Endothelial cell of umbilical vein (primary cell): ENCODE data around the gene TMPRSS5. TPM values are rescaled to one million over a fixed set of nuclear protein-coding genes. Genes with fewer than 3 reads are reported as not detected.

Experiments used
- BruUV-seq: library from RNA; stranded (reverse); fragments of 400-500 nt; replicated peaks from 2 replicates; lab custom pipeline; 2021; lab: Mats Ljungman, UMichigan
- CTCF ChIA-PET: fragments of 300-600, 350-600 bp; sonication (Branson Sonifier 250); formaldehyde crosslinking; loops from one replicate; lab custom pipeline; 2021; ENCODE audit warnings: antibody characterized with exemption, inconsistent platforms; lab: Charles Lee
- POLR2A ChIA-PET: fragments of 300-600, 350-600 bp; sonication (Branson Sonifier 250); formaldehyde crosslinking; loops from one replicate; lab custom pipeline; 2021; ENCODE audit warnings: antibody characterized with exemption, inconsistent platforms; lab: Charles Lee
- DNase-seq: peaks from one replicate; pipeline ENCODE4 v3.0.0-alpha.2; 2011; ENCODE audit warnings: low read depth, low spot score
- FAIRE-seq: peaks from 2 replicates; lab custom pipeline; 2011; peaks lifted over from hg19 to GRCh38; lab: Jason Lieb, UNC
- H2AFZ ChIP-seq: 2 replicates; pipeline ENCODE4 v1.6.0; 2012; ENCODE audit warnings: low read depth, low read length, control low read depth, inconsistent platforms
- H3K27ac ChIP-seq: 2 replicates; pipeline ENCODE4 v1.5.1; 2011; ENCODE audit warnings: low read depth, mild to moderate bottlenecking, control low read depth, low read length, moderate library complexity; ENCODE audit not compliant: insufficient read depth
- H3K27me3 ChIP-seq, 2 experiments: 2 replicates each; pipeline versions ENCODE4 v1.6.0 to v1.6.1; 2011; ENCODE audit warnings: low read length in 2 of 2, mixed read lengths in 1 of 2; ENCODE audit not compliant: control insufficient read depth in 2 of 2, insufficient read depth in 2 of 2
- H3K36me3 ChIP-seq, 2 experiments: 2 replicates in 1 of 2; 3 replicates in 1 of 2; pipeline ENCODE4 v1.5.1; 2011; ENCODE audit warnings: low read length in 2 of 2, mild to moderate bottlenecking in 1 of 2, moderate library complexity in 1 of 2; ENCODE audit not compliant: control insufficient read depth in 2 of 2, insufficient read depth in 2 of 2; ENCODE audit errors: extremely low read depth in 1 of 2
- H3K4me1 ChIP-seq: 3 replicates; pipeline ENCODE4 v1.5.1; 2011; ENCODE audit warnings: mild to moderate bottlenecking, low read length; ENCODE audit not compliant: control insufficient read depth, insufficient read depth; ENCODE audit errors: extremely low read depth
- H3K4me2 ChIP-seq: 2 replicates; pipeline ENCODE4 v1.6.1; 2011; ENCODE audit warnings: low read length, control low read depth, mixed read lengths; ENCODE audit not compliant: insufficient read depth
- H3K4me3 ChIP-seq, 3 experiments: fragments of 200-600 bp in 1 of 3; sonication (generic), shearing (Covaris generic) in 1 of 3; replicated peaks in 1 of 3; 2 replicates each; pipeline ENCODE4 v1.5.1; 2011 to 2016; ENCODE audit warnings: control low read depth in 3 of 3, low read length in 3 of 3, mild to moderate bottlenecking in 2 of 3, inconsistent platforms in 1 of 3, low read depth in 1 of 3, moderate library complexity in 1 of 3; ENCODE audit not compliant: insufficient read depth in 1 of 3
- H3K79me2 ChIP-seq: 2 replicates; pipeline ENCODE4 v1.6.0; 2012; ENCODE audit warnings: low read length, inconsistent platforms; ENCODE audit not compliant: control insufficient read depth, insufficient read depth
- H3K9ac ChIP-seq: replicated peaks from 2 replicates; pipeline ENCODE3; 2011; ENCODE audit warnings: low read length, control low read depth; ENCODE audit not compliant: insufficient read depth; ENCODE audit errors: extremely low read depth
- H3K9me1 ChIP-seq: replicated peaks from 3 replicates; pipeline ENCODE4 v1.6.0; 2011; ENCODE audit warnings: mild to moderate bottlenecking, low read length; ENCODE audit not compliant: control insufficient read depth, insufficient read depth; ENCODE audit errors: extremely low read depth
- H3K9me3 ChIP-seq: replicated peaks from 2 replicates; pipeline ENCODE4 v1.5.1; 2012; ENCODE audit warnings: low read length, inconsistent platforms; ENCODE audit not compliant: control insufficient read depth, insufficient read depth
- H4K20me1 ChIP-seq: replicated peaks from 2 replicates; pipeline ENCODE3; 2011; ENCODE audit warnings: mild to moderate bottlenecking, low read length; ENCODE audit not compliant: control insufficient read depth, insufficient read depth; ENCODE audit errors: extremely low read depth
- EZH2 ChIP-seq: IDR thresholded peaks from 2 replicates; pipeline ENCODE4 v1.6.1; 2012; ENCODE audit warnings: borderline replicate concordance, low read depth, mild to moderate bottlenecking, moderate library complexity, low read length, inconsistent platforms; ENCODE audit not compliant: severe bottlenecking
- FOS ChIP-seq: IDR thresholded peaks from 2 replicates; pipeline ENCODE4 v1.6.1; 2011; ENCODE audit warnings: mild to moderate bottlenecking, low read length, moderate library complexity, borderline replicate concordance; ENCODE audit not compliant: insufficient read depth
- GATA2 ChIP-seq: IDR thresholded peaks from 2 replicates; pipeline ENCODE4 v1.7.0; 2011; ENCODE audit warnings: low read depth, mild to moderate bottlenecking, moderate library complexity, mixed read lengths, low read length; ENCODE audit not compliant: insufficient read length, insufficient read depth
- JUN ChIP-seq: IDR thresholded peaks from 2 replicates; pipeline ENCODE4 v1.6.1; 2011; ENCODE audit warnings: borderline replicate concordance, low read depth; ENCODE audit not compliant: insufficient read length, insufficient read depth
- MYC ChIP-seq: IDR thresholded peaks from one replicate; pipeline ENCODE4 v1.6.1; 2011; ENCODE audit warnings: mild to moderate bottlenecking, low read depth, low read length
- POLR2AphosphoS5 ChIP-seq: IDR thresholded peaks from 2 replicates; pipeline ENCODE4 v1.6.1; 2012; ENCODE audit warnings: low read depth, mild to moderate bottlenecking, control low read depth, low read length, moderate library complexity; ENCODE audit not compliant: insufficient read depth
- dilution Hi-C: fragments of 300-500 bp; cut with MboI; formaldehyde crosslinking; loops from one replicate; pipeline ENCODE4 v1.15.0; 2019; ENCODE audit warnings: low sequenced_read_pairs; ENCODE audit not compliant: extremely low pct_ligation_motif_present
- intact Hi-C: fragments of 100-400 bp; cut with micrococcal nuclease; formaldehyde crosslinking; loops from one replicate; pipeline ENCODE4 v1.10.0; 2022
- polyA plus RNA-seq, 4 experiments: library from polyadenylated mRNA; depleted of rRNA in 3 of 4; stranded (reverse) in 3 of 4; unstranded in 1 of 4; fragments of >200 nt; gene quantifications; 2 replicates each; pipeline versions ENCODE4 v1.2.1 to v1.2.3, GENCODE V29; 2011 to 2012; ENCODE audit warnings: missing spikeins in 1 of 4
- total RNA-seq: library from RNA; stranded (reverse); gene quantifications from 2 replicates; pipeline ENCODE4 v1.2.3, GENCODE V29; 2021
- TF ChIP-seq, protein P1 (sequence below), 2 donors: IDR thresholded peaks; 1 replicate in 1 of 2; 2 replicates in 1 of 2; pipeline ENCODE4 v1.5.1; 2011; ENCODE audit warnings: low read length in 2 of 2, mild to moderate bottlenecking in 2 of 2, moderate library complexity in 2 of 2, control low read depth in 1 of 2, inconsistent platforms in 1 of 2, low read depth in 1 of 2; ENCODE audit not compliant: insufficient read depth in 1 of 2; ENCODE audit errors: extremely low read depth in 1 of 2

TMPRSS5 gene
- total and polyA plus RNA-seq, 2 donors (not counting 3 experiments of a cell fraction or from before 2014, with no cell fraction given), result 0.40 to 0.64 TPM

DNA sequence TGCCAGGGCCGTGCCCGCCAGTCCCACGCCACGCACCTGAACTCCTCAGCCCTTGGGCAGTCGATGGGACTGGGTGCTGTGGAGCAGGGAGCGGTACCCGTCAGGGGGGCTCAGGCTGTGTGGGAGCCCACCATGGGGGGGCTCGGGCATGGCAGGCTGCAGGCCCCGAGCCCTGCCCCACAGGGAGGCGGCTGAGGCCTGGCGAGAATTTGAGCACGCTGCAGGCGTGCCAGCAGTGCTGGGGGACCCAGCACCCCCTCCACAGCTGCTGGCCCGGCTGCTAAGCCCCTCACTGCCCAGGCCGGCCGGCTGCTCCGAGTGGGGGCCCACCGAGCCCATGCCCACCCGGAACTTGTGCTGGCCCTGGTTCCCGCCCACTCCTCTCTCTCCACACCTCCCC is 56.8 kb downstream of the TMPRSS5 start:
- no peak overlapping the region for H3K4me3 ChIP-seq
- ChIA-PET CTCF (interaction anchor here (1.0 kb wide), 1 partner anchor 15 kb away, joined by 3 read pairs; no protein-coding TSS in a partner anchor), POLR2A (no interaction called here)
- TF ChIP-seq, protein P1, sequence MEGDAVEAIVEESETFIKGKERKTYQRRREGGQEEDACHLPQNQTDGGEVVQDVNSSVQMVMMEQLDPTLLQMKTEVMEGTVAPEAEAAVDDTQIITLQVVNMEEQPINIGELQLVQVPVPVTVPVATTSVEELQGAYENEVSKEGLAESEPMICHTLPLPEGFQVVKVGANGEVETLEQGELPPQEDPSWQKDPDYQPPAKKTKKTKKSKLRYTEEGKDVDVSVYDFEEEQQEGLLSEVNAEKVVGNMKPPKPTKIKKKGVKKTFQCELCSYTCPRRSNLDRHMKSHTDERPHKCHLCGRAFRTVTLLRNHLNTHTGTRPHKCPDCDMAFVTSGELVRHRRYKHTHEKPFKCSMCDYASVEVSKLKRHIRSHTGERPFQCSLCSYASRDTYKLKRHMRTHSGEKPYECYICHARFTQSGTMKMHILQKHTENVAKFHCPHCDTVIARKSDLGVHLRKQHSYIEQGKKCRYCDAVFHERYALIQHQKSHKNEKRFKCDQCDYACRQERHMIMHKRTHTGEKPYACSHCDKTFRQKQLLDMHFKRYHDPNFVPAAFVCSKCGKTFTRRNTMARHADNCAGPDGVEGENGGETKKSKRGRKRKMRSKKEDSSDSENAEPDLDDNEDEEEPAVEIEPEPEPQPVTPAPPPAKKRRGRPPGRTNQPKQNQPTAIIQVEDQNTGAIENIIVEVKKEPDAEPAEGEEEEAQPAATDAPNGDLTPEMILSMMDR (IDR thresholded peaks at IDR 0.05; ENCODE audit: extremely low read depth in 1 of 2, insufficient read depth in 1 of 2, low read depth in 1 of 2, low read length in 2 of 2), result no peak
- TF ChIP-seq MYC (no peak), GATA2 (no peak), EZH2 (no peak), POLR2AphosphoS5 (no peak), FOS (no peak), JUN (no peak)
- no peaks in the 10 kb centered on the region for H3K9me3 ChIP-seq
- H3K4me2 ChIP-seq, result no peak overlapping the region
- BruUV-seq, result no TSS peak
- no peaks in the 10 kb centered on the region for H3K4me1 ChIP-seq
- H3K36me3 ChIP-seq, result no peaks in the 10 kb centered on the region
- no peaks in the 10 kb centered on the region for H3K79me2 ChIP-seq
- H3K9ac ChIP-seq, result no peak overlapping the region
- H3K27ac ChIP-seq, result no peak overlapping the region
- no peak for DNase-seq
- H2AFZ ChIP-seq, result no peak overlapping the region
- no peak for FAIRE-seq
- no peaks in the 10 kb centered on the region for H4K20me1 ChIP-seq
- dilution Hi-C loops (no loop called here), intact Hi-C loops (no loop called here)
- no peaks in the 10 kb centered on the region for H3K9me1 ChIP-seq
- no peaks in the 10 kb centered on the region for H3K27me3 ChIP-seq
